Inferior parietal cortex (tissue), 1 donor: Measurements from ENCODE around the gene EYS.

ENCODE experiments used
- DNase-seq: peaks from one replicate; pipeline ENCODE4 v3.0.0-alpha.2; 2016; ENCODE audit errors: extremely low spot score

EYS gene

GRCh38 chr6:64128301-64129024, 1578.6 kb downstream of the EYS start:
- no peak for DNase-seq

DNA sequence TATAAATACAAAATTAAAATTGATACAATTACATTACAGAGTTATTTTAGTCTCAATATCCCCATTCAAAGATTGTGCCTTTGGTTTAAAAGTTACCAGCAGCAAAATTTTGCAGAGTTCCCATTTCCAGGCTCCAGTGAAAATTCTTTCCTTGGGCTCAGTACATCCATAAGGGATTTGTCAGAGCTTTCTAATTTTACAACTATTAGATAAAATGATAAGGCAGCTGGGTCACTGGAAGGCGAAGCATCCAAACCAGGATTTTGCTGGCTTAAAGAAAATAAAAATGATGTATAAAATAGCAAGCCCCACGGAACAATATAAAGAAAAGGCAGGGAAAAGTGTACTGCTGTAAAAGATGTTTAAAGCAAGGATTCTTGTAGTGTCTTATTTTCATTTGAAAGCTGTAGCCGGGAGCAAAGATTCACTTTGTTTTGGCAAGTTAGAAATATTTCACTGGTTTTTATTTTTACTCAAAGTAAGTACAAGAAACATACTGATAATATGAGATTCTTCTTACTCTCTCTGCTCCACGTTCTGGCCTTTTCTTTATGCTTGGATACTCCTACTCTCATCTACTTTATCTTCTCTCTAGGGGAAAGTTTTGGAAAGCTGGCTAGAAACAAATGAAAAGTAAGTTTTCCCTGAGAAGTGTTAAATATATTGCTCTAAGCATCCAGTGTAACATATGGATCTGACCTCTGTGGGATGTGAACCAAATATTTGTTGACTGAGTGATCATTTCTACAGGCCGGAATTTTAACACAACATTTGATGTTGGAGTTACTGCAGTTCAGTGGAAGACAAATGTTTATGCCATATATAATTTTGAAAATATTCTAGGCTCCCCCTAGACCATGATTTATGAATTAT, 1583.0 kb downstream of the EYS start:
- DNase-seq = no peak

DNA sequence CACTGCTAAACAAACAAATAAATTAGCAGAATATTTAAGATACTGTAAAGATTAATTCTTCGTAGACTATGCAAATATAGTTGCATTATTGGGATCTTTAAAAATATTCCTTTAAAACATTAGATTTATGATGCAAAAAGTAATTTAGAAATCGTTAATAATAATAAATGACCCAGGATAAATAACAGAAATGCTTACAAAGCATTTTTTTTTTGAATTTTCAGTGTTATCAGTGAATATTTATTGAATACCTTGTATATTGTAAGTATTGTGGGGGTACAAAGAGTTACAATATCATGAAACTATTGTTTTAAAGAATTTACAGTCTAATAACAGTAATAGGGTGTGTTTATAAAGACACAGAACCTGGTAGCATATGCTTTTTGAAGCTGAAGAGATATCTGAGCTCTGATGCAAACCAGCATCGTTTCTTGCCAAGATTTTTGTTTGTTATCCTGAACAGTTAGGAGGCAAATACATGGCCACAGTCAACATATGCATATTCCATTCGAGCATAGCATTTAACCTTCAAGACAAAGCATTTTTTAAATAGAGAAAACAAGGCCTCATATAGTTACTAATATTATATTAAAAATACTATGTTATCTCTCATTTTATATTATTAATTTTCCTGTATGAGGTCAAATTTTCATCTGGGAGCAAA, 1584.2 kb downstream of the EYS start:
- no peak for DNase-seq

GRCh38 chr6:64121011-64121565, 1585.9 kb downstream of the EYS start:
- no peak for DNase-seq

- DNase-seq = no peak
These were observed 1593.3 kb downstream of the EYS start for GRCh38 chr6:64113704-64114103.

- DNase-seq = no peak
These were observed 1603.0 kb downstream of the EYS start for GRCh38 chr6:64104051-64104450.

GRCh38 chr6:64103480-64103879, 1603.5 kb downstream of the EYS start:
- DNase-seq = no peak

GRCh38 chr6:64100702-64101303, 1606.2 kb downstream of the EYS start:
- DNase-seq = no peak

DNA sequence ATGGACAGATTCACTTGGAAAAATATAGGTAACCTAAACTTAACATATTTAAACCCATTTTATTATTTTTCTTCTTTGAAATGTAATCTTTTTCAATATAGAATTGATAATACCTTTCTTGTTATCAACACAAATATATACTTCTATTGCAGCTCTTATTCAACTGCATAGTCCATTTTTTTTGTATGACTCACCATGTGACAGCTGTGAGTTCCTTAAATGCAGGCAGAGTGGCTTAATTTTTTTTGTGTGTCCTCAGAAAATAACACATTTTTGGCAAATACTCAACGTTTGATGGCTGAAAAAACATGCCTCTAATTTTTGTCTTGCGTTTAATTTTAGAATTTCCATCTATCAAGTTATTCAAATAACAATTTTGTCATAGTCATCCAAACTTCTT, 1616.7 kb downstream of the EYS start:
- DNase-seq = no peak

DNA sequence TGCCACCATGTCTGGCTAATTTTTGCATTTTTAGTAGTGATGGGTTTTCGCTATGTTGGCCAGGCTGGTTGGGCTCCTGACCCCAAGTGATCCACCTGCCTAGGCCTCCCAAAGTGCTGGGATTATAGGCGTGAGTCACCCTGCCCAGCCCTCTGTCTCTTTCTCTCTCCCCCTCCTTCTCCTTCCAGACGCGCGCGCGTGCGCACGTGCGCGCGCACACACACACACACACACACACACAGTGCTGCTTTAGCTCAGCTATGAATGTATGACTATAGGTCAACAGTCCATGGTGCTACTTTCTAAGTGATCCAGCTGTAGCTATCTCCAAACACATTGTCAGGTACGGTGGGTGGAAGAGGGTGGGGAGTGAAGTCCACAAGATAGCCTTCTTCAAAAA, 1621.9 kb downstream of the EYS start:
- no peak for DNase-seq

DNA sequence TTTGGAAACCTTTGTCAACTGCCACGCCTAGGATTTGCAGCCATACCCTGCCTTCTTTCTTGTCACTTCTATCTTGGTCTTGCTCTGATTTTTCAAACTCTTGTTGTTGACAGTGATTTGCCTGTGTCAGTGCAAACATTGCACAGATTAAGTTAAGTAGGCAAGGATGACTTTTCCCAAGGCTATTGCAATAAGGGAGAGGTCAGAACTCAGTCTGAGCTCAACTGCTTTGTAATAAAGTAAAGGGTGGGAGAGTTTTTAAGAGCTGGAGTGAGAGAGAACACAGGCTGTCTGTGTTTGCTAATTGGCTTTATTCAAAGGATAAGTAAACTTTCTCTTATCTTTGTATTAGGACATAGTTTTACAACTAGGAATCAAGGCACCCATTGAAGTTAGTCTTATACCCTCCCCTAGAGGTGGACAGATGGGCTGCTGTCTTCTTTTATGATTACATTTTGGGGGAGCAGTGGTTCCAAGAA, 1622.8 kb downstream of the EYS start:
- DNase-seq = no peak

GRCh38 chr6:64083261-64083660, 1623.8 kb downstream of the EYS start:
- no peak for DNase-seq

- no peak for DNase-seq
These were observed 1625.6 kb downstream of the EYS start for GRCh38 chr6:64081453-64081852.

- no peak for DNase-seq
These were observed 1632.0 kb downstream of the EYS start for GRCh38 chr6:64074981-64075380.

DNA sequence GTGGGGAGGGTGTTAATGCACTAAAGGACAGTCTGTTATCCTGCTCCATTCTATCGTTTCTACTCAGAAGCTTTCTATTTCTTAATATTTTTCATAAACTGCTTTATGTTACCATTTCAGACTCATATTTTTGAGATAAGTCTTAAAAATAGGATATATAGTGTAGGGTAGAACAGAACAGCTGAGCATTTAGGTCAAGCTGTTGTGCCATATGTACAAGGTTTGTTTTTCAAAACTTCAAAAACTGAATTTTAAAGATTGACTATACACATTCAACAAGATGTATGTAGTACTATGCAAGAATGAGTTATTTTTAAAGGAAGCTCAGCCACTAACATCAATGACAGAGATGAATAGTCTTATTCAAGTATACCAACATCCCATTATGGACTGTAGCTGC, 1634.3 kb downstream of the EYS start:
- no peak for DNase-seq

DNA sequence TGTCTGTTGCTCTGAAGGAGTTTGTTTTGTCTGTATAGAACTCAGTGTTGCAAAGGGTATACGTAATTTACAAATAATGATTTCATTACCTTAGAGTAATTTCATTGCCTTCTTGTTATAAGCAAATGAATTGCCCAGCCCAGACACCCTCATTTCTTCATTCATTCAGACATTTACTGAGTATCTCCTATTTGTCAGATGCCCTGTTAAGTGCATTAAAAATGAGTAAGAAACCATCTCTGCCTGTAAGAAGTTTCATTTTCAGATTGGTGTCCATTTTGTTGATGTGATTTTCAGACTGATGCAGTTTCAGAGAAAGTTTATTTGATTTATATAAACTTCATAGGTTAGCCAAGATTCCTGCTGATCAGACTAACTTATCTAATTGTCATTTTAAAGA, 1642.1 kb downstream of the EYS start:
- no peak for DNase-seq

DNA sequence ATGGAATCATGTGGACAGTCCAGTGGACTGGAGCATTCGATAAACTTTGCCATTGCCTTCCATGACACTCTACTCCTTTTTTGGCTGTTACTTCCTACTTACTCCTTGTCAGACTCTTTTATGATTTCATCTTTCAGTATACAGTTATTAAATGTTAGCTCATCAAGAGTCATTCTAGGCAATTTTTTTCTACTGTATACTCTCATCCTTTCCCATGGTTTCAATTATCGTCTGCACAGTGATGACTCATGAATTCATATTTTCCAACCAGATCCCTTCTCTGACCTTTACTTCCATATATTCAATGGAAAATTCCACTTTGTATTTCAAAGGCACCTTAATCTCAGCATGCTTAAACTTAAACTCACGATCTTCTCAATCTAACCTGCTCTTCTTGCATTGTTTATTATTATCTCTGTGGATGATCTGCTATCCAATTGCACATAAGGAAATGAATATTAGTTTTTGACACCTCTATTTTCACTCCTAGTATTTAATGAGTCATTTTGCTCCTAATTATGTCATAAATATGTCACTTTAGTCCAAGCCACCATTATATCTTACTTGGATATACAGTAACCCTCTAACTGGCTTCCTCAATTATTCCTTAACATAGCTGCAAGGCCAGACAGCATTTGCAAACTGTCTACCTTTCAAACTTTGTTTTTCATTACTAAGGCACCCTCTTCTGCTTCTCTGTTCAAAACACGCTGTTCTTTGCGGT, 1643.9 kb downstream of the EYS start:
- DNase-seq = no peak

GRCh38 chr6:64054861-64055260, 1652.2 kb downstream of the EYS start:
- no peak for DNase-seq

DNA sequence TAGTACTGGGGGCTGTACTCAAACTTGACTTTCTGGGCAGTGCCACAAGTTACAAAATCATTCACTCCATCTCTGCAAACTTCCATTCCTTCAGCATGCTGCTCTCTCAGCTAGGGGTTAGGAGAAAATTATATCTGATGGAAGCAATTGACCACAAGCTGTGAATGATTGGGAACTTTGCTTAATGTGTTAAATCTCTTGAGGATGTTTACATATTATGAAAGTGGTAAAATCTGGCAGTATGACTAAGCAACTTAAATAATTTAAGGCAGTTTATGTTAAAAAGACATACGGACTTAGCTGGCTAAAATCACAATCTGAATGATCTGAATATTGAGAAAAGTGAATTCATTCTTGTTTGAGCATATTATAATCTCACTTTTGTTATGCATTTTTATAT, 1656.4 kb downstream of the EYS start:
- no peak for DNase-seq

- DNase-seq = no peak
These were observed 1657.3 kb downstream of the EYS start for GRCh38 chr6:64049736-64050135.

DNA sequence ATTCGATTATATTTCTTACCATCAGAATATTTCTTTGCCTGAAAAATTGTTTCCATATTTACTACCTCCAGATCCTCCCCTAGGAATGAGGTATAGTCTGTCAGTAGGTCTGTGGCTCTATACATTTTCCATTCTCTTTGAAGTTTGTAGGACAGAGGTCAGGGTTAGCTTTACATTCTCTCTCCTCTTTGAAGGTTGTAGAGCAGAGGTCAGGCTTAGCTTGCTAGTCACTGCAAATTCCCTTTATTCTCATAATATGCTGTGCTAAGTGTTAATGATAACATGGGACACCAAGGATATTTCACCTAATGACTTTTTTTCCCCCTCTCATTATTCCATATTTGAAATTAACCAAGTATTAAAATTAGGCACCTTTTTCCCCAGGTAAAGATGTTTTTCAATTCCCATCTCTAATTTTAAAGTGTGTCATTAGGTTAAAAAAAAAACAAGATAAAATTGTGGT, 1660.2 kb downstream of the EYS start:
- no peak for DNase-seq
